Suprapubic skin (tissue), 4 donors: ENCODE measurements around the gene STAM2.

Source experiments
- POLR2A ChIP-seq, 2 donors: fragments of 450-650 bp; IDR thresholded peaks; one replicate each; pipeline ENCODE4 v1.6.1; 2017; ENCODE audit warnings: antibody characterized with exemption in 2 of 2, mild to moderate bottlenecking in 2 of 2, moderate library complexity in 2 of 2
- POLR2AphosphoS5 ChIP-seq, 3 donors: sonication (generic); formaldehyde crosslinking; IDR thresholded peaks; one replicate each; pipeline ENCODE4 v1.6.1; 2017; ENCODE audit warnings: antibody characterized with exemption in 3 of 3
- TF ChIP-seq, protein P1 (sequence below), 2 donors: fragments of 200-600 bp in 1 of 2; fragments of 450-650 bp in 1 of 2; sonication (generic) in 1 of 2; IDR thresholded peaks; one replicate each; pipeline ENCODE4 v1.5.1; 2016 to 2019; ENCODE audit warnings: antibody characterized with exemption in 2 of 2, mild to moderate bottlenecking in 1 of 2, moderate library complexity in 1 of 2

DNA sequence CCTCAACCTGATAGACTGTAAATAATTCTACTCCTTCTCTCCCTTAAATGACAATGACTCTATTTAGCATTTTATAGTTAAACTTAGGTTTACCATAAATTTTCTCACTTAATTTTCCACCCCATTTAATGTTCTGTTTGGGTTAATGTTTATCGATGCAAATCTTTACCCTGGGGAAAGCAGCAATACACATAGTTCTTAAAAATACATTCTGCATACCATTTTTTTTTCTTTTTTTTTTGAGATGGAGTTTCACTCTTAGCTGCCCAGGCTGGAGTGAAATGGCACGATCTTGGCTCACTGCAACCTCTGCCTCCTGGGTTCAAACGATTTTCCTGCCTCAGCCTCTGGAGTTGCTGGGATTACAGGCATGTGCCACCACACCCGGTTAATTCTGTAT lies 14.0 kb downstream of the STAM2 start:
- TF ChIP-seq, protein P1, sequence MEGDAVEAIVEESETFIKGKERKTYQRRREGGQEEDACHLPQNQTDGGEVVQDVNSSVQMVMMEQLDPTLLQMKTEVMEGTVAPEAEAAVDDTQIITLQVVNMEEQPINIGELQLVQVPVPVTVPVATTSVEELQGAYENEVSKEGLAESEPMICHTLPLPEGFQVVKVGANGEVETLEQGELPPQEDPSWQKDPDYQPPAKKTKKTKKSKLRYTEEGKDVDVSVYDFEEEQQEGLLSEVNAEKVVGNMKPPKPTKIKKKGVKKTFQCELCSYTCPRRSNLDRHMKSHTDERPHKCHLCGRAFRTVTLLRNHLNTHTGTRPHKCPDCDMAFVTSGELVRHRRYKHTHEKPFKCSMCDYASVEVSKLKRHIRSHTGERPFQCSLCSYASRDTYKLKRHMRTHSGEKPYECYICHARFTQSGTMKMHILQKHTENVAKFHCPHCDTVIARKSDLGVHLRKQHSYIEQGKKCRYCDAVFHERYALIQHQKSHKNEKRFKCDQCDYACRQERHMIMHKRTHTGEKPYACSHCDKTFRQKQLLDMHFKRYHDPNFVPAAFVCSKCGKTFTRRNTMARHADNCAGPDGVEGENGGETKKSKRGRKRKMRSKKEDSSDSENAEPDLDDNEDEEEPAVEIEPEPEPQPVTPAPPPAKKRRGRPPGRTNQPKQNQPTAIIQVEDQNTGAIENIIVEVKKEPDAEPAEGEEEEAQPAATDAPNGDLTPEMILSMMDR (IDR thresholded peaks at IDR 0.05) = no peak
- TF ChIP-seq POLR2A (IDR thresholded peaks at IDR 0.05) (no peak), POLR2AphosphoS5 (IDR thresholded peaks at IDR 0.05) (no peak)
